ENCODE data around the gene RPS14. TPM values are rescaled to one million over a fixed set of nuclear protein-coding genes. Genes with fewer than 3 reads are reported as not detected.

Gene RPS14
- total RNA-seq, 1 donor from 2014 or later, result 4,086 TPM

DNA sequence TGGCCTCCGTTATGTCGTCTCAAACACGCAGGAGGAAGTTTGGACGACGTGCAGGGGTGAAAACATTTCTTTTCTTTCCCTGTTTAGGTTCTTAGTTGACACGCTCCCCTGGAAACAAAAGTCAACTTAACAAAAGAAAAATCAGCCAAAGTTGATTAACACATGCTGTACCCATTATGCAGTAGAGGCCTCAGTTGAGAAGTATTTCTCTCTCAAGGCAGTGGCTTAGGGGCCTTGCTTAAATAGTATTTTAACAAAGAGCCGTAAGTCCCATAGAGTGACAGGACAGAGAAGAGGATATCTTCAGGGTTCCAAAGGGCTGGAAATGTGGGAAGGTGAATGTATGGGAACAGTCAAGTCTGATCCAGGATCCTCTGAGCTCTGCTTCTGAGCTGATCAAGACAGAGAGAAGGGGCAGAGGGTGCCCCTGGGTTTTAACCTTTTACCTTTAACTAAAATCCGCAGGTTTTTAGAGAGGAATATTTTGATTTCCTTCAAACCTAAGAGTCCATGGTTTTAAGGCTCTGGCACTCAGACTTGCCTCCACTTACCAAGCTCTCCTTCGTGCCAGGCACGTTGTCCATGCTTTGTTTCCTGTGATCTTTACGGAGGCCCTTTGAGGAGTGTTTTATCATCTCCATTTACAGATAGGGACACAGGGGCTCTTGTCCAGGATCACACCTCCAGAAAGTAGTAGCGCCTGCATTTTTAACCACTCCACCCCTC, 36.2 kb downstream of the RPS14 start:
- CTCF ChIA-PET, result interaction anchor here (0.6 to 4.7 kb wide), 4 partner anchors 15 to 44 kb away, joined by 3 to 43 read pairs (median 14); no protein-coding TSS in a partner anchor
- TF ChIP-seq, protein P1, sequence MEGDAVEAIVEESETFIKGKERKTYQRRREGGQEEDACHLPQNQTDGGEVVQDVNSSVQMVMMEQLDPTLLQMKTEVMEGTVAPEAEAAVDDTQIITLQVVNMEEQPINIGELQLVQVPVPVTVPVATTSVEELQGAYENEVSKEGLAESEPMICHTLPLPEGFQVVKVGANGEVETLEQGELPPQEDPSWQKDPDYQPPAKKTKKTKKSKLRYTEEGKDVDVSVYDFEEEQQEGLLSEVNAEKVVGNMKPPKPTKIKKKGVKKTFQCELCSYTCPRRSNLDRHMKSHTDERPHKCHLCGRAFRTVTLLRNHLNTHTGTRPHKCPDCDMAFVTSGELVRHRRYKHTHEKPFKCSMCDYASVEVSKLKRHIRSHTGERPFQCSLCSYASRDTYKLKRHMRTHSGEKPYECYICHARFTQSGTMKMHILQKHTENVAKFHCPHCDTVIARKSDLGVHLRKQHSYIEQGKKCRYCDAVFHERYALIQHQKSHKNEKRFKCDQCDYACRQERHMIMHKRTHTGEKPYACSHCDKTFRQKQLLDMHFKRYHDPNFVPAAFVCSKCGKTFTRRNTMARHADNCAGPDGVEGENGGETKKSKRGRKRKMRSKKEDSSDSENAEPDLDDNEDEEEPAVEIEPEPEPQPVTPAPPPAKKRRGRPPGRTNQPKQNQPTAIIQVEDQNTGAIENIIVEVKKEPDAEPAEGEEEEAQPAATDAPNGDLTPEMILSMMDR (IDR thresholded peaks at IDR 0.05), result no peak
- peaks cover 42% of the 10 kb centered on the region for H3K36me3 Mint-ChIP-seq (ENCODE audit: low read depth)
- peak overlapping the region; percentile 100 for H3K27ac Mint-ChIP-seq
- DNase-seq, result no peak
- POLR2A ChIA-PET, result interaction anchor here (0.7 to 43.9 kb wide), 15 partner anchors 5 to 845 kb away, joined by 3 to 2478 read pairs (median 4); partner anchors contain the start of genes CD74, HMGXB3, RBM22 and RPS14
- no peak for ATAC-seq (ENCODE audit: low read depth)
- peak overlapping the region; percentile 98 for H3K4me3 Mint-ChIP-seq
- H3K4me1 Mint-ChIP-seq, result peaks cover 65% of the 10 kb centered on the region
- intact Hi-C loops (cut with micrococcal nuclease), result loop anchor here (1.0 to 5.0 kb wide), 4 partner anchors 16 to 839 kb away; partner anchors contain the start of genes ANXA6 and GM2A
- H3K9me3 Mint-ChIP-seq, result no peaks in the 10 kb centered on the region
- peaks cover 2% of the 10 kb centered on the region for H3K27me3 Mint-ChIP-seq

DNA sequence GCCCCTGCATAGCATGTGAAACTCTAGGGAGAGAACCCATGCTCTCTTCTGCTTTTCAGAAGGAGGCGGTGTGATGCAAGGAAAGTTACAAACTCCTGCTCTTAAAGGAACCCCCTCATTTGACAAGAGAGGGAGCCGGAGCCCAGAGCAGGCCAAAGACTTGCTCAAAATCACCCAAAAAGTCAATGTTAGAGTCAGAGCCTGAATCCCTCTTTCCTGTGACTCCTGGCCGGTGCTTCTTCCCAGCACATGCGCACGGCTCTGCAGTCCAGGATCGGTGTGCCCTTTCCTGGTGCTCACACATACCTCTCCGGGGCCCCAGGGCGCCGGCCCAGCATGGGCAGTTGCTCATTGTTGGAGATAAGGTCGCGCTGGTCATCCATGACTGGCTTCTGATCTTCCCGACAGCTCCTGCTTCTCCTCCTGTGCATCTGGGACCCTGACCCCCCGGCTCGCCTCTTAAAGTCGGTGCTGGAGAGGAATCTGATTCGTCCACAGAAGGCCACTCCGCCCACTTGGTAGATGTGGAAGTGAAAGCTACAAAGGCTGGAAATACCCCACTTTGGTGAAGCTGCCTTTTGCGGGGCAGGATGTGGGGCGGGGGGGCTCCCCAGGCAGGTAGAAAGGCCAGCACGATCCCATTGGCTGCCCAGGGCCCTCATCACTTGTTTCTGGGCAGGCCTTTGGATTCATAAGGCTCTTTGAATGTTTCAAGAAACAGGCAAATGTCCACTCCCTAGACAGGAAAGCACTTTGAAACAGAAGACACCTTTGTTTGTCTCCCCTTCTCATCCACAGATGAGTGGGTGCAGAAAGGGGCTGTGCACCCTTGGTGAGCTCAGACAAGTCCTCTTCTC, 37.0 kb downstream of the RPS14 start, which contains the start of gene CD74:
CD74 (minus strand) TSS at position 592 of the 857 bp plus-strand sequence; CDS start at position 431, 161 bp downstream.
- TF ChIP-seq, protein P1 (IDR thresholded peaks at IDR 0.05), result no peak
- intact Hi-C loops (cut with micrococcal nuclease), result loop anchor here (1.0 to 5.0 kb wide), 6 partner anchors 14 to 840 kb away; partner anchors contain the start of genes ANXA6 and GM2A
- Mint-ChIP-seq H3K36me3 (ENCODE audit: low read depth) (peaks cover 50% of the 10 kb centered on the region), H3K4me1 (peaks cover 67% of the 10 kb centered on the region), H3K4me3 (peak within 1 kb of the TSS; percentile 98), H3K9me3 (no peaks in the 10 kb centered on the region), H3K27ac (peak within 1 kb of the TSS; percentile 100), H3K27me3 (peaks cover 2% of the 10 kb centered on the region)
- ATAC-seq (ENCODE audit: low read depth), result peak; percentile 65
- DNase-seq, result peak; percentile 91
- ChIA-PET CTCF (interaction anchor here (0.6 to 4.7 kb wide), 4 partner anchors 15 to 45 kb away, joined by 3 to 43 read pairs (median 14); no protein-coding TSS in a partner anchor), POLR2A (interaction anchor here (0.6 to 43.9 kb wide), 21 partner anchors 4 to 845 kb away, joined by 3 to 2478 read pairs (median 4); partner anchors contain the start of genes CD74, HMGXB3, RBM22 and RPS14)

GRCh38 chr5:150411245-150411979, 38.1 kb downstream of the RPS14 start:
- intact Hi-C loops (cut with micrococcal nuclease), result loop anchor here (5.0 kb wide), 2 partner anchors 746 to 801 kb away; partner anchors contain the start of gene ANXA6
- POLR2A ChIA-PET, result interaction anchor here (0.6 to 43.9 kb wide), 17 partner anchors 3 to 815 kb away, joined by 3 to 2478 read pairs (median 6); partner anchors contain the start of genes CD74, RBM22, RPS14 and SLC26A2
- ATAC-seq (ENCODE audit: low read depth) (peak; percentile 15), DNase-seq (peak; percentile 64)
- TF ChIP-seq, protein P1 (IDR thresholded peaks at IDR 0.05), result no peak
- Mint-ChIP-seq H3K9me3 (no peaks in the 10 kb centered on the region), H3K4me1 (peaks cover 69% of the 10 kb centered on the region), H3K4me3 (peak overlapping the region; percentile 98), H3K27me3 (peaks cover 2% of the 10 kb centered on the region), H3K36me3 (ENCODE audit: low read depth) (peaks cover 61% of the 10 kb centered on the region), H3K27ac (peak overlapping the region; percentile 100)
- CTCF ChIA-PET, result interaction anchor here (1.4 to 4.7 kb wide), 4 partner anchors 8 to 38 kb away, joined by 3 to 43 read pairs (median 15); partner anchors contain the start of gene RPS14

DNA sequence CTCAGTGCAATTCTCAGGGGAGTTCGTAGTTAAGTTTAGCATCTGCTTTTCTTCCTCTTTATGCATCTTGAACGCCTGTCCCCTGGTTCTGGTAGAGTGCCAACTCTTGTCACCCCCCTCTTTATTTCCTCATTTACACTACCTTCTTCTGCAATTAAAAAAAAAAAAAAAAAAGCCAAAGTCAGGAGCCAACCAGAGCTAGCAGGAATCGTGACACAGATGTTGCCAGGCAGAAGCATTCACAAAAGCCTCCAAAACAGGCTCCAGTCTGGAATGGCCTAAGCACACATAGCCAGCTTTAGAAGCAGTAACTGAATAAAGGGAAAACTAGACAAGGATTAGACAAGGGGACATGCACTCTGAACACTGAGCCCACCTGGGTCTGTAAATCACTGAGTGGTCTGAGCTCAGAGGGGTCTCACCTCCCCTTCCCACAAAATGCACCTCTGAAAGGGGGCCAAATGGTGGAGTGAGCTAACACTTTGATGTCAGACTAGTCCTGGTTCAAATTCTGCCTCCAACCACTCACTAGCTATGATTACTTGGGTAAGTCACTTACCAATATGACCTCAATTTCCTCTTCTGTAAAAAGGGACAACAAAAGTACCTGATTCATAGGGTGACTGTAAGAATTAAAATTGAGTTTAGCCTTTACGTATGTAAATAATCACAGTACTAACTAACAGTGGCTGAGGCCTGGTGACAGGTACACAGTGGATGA, 38.9 kb downstream of the RPS14 start:
- DNase-seq, result no peak
- Mint-ChIP-seq H3K4me3 (peak overlapping the region; percentile 98), H3K36me3 (ENCODE audit: low read depth) (peaks cover 68% of the 10 kb centered on the region), H3K27me3 (peaks cover 2% of the 10 kb centered on the region), H3K4me1 (peaks cover 68% of the 10 kb centered on the region), H3K9me3 (no peaks in the 10 kb centered on the region), H3K27ac (peak overlapping the region; percentile 100)
- ChIA-PET POLR2A (interaction anchor here (0.6 to 43.9 kb wide), 21 partner anchors 2 to 923 kb away, joined by 3 to 2478 read pairs (median 4); partner anchors contain the start of genes CD74, HMGXB3, RBM22 and RPS14), CTCF (interaction anchor here (1.4 to 4.7 kb wide), 4 partner anchors 9 to 39 kb away, joined by 3 to 43 read pairs (median 15); partner anchors contain the start of gene RPS14)
- TF ChIP-seq, protein P1 (IDR thresholded peaks at IDR 0.05), result no peak
- intact Hi-C loops (cut with micrococcal nuclease), result loop anchor here (1.0 to 5.0 kb wide), 5 partner anchors 9 to 802 kb away; partner anchors contain the start of genes ANXA6, RPS14 and TCOF1
- peak; percentile 33 for ATAC-seq (ENCODE audit: low read depth)

Measured in activated B cell treated with CpG ODN at 0.5 μM for 24 hours (primary cell).